GM23338 (cell line): ENCODE results near the gene SHOX. TPM values are rescaled to one million over a fixed set of nuclear protein-coding genes. Genes with fewer than 3 reads are reported as not detected.

Source experiments
- ATAC-seq: fragments of 200-7000 bp; cut with Tn5 transposase; 3 replicates; pipeline ENCODE4 v1.9.1; 2020
- DNase-seq: peaks from one replicate; pipeline ENCODE4 v3.0.0-alpha.2; 2015; ENCODE audit warnings: low spot score
- H2AFZ ChIP-seq: fragments of 200-600 bp; sonication (generic); 2 replicates; pipeline ENCODE4 v1.8.0; 2016; ENCODE audit warnings: antibody characterized with exemption, mild to moderate bottlenecking, moderate library complexity
- H3F3A ChIP-seq: fragments of 200-600 bp; sonication (generic); replicated peaks from 2 replicates; pipeline ENCODE4 v1.8.0; 2017; ENCODE audit warnings: antibody characterized with exemption, mixed run types, low read depth
- H3K27ac ChIP-seq: fragments of 200-600 bp; sonication (generic); 2 replicates; pipeline ENCODE4 v1.6.1; 2016; ENCODE audit warnings: low read depth
- H3K27me3 ChIP-seq: fragments of 200-600 bp; sonication (generic); 2 replicates; pipeline ENCODE4 v1.8.0; 2016; ENCODE audit warnings: mild to moderate bottlenecking, mixed run types, moderate library complexity; ENCODE audit not compliant: insufficient read depth
- H3K36me3 ChIP-seq: fragments of 200-600 bp; sonication (generic); 2 replicates; pipeline ENCODE4 v1.8.0; 2016; ENCODE audit warnings: mild to moderate bottlenecking; ENCODE audit not compliant: insufficient read depth
- H3K4me1 ChIP-seq: fragments of 200-600 bp; sonication (generic); 2 replicates; pipeline ENCODE4 v1.8.0; 2016; ENCODE audit warnings: mild to moderate bottlenecking, moderate library complexity; ENCODE audit not compliant: insufficient read depth
- H3K4me2 ChIP-seq: fragments of 200-600 bp; sonication (generic); 2 replicates; pipeline ENCODE4 v1.7.1; 2017; ENCODE audit warnings: mixed run types
- H3K4me3 ChIP-seq: fragments of 200-600 bp; sonication (generic); 2 replicates; pipeline ENCODE4 v1.6.1; 2016; ENCODE audit warnings: mixed run types
- H3K79me2 ChIP-seq: fragments of 200-600 bp; sonication (generic); replicated peaks from 2 replicates; pipeline ENCODE4 v1.8.0; 2017; ENCODE audit warnings: mild to moderate bottlenecking; ENCODE audit not compliant: insufficient read depth
- H3K9me2 ChIP-seq: fragments of 200-600 bp; sonication (generic); 2 replicates; pipeline ENCODE4 v1.8.0; 2017; ENCODE audit not compliant: insufficient read depth
- H4K20me1 ChIP-seq: fragments of 200-600 bp; sonication (generic); replicated peaks from 2 replicates; pipeline ENCODE4 v1.8.0; 2017; ENCODE audit warnings: mild to moderate bottlenecking; ENCODE audit not compliant: insufficient read depth
- H3K27ac Mint-ChIP-seq: 2 replicates; pipeline ENCODE4 v1.8.0; 2020; ENCODE audit warnings: inconsistent platforms, mild to moderate bottlenecking, moderate library complexity, mixed read lengths
- H3K27me3 Mint-ChIP-seq: 3 replicates; pipeline ENCODE4 v1.8.0; 2022; ENCODE audit warnings: low read depth, mild to moderate bottlenecking, moderate library complexity, mixed read lengths, inconsistent platforms; ENCODE audit not compliant: insufficient read depth, poor library complexity
- H3K36me3 Mint-ChIP-seq: 3 replicates; pipeline ENCODE4 v1.8.0; 2021; ENCODE audit warnings: low read depth, mild to moderate bottlenecking, inconsistent platforms, moderate library complexity, mixed read lengths
- H3K4me1 Mint-ChIP-seq: 3 replicates; pipeline ENCODE4 v1.8.0; 2020; ENCODE audit warnings: mild to moderate bottlenecking, inconsistent platforms, mixed read lengths
- H3K4me3 Mint-ChIP-seq: 3 replicates; pipeline ENCODE4 v1.8.0; 2021; ENCODE audit warnings: moderate library complexity, mild to moderate bottlenecking, inconsistent platforms, mixed read lengths
- H3K9me3 Mint-ChIP-seq: 3 replicates; pipeline ENCODE4 v1.8.0; 2020; ENCODE audit warnings: moderate library complexity, mild to moderate bottlenecking, inconsistent platforms, mixed read lengths
- EZH2phosphoT487 ChIP-seq: fragments of 200-600 bp; sonication (generic); IDR thresholded peaks from one replicate; pipeline ENCODE4 v1.8.1; 2018; ENCODE audit warnings: antibody characterized with exemption; ENCODE audit not compliant: unreplicated experiment
- JUNB ChIP-seq: IDR thresholded peaks from one replicate; pipeline ENCODE4 v1.6.1; 2016; ENCODE audit warnings: antibody characterized with exemption; ENCODE audit not compliant: unreplicated experiment
- NANOG ChIP-seq: IDR thresholded peaks from 2 replicates; pipeline ENCODE4 v1.6.1; 2016; ENCODE audit warnings: antibody characterized with exemption, borderline replicate concordance
- POLR2AphosphoS5 ChIP-seq: IDR thresholded peaks from 2 replicates; pipeline ENCODE4 v1.6.1; 2016; ENCODE audit warnings: antibody characterized with exemption, low read depth
- STAT1 ChIP-seq: IDR thresholded peaks from one replicate; pipeline ENCODE4 v1.6.1; 2016; ENCODE audit warnings: antibody characterized with exemption; ENCODE audit not compliant: unreplicated experiment
- polyA plus RNA-seq: library from polyadenylated mRNA; unstranded; fragments of >200 nt; fragmentation: Nextera tagmentation; extraction: Ambion mirVana; gene quantifications from 2 replicates; pipeline ENCODE4 v1.2.1, GENCODE V29; 2016
- total RNA-seq: library from RNA; depleted of rRNA; stranded (reverse); fragments of >200 nt; shearing (Covaris generic); gene quantifications from 2 replicates; pipeline ENCODE4 v1.2.3, GENCODE V29; 2014
- TF ChIP-seq, protein P1 (sequence below): fragments of 250-450 bp; sonication (Bioruptor Pico); IDR thresholded peaks from 2 replicates; pipeline ENCODE4 v1.5.0; 2020; ENCODE audit warnings: mild to moderate bottlenecking, moderate library complexity
- TF ChIP-seq, protein P2 (sequence below), 2 experiments: fragments of 200-600 bp in 1 of 2; sonication (generic) in 1 of 2; conservative IDR thresholded peaks; 2 replicates each; pipeline versions ENCODE4 v1.5.1 to v1.6.1; 2016 to 2017; ENCODE audit warnings: antibody characterized with exemption in 2 of 2, low read depth in 2 of 2, mild to moderate bottlenecking in 2 of 2, moderate library complexity in 1 of 2
- TF ChIP-seq, protein P3 (sequence below): IDR thresholded peaks from one replicate; pipeline ENCODE4 v1.6.1; 2018; ENCODE audit warnings: antibody characterized with exemption; ENCODE audit not compliant: unreplicated experiment

The SHOX gene
- total and polyA plus RNA-seq, 2 experiments from 2014 or later = not detected

DNA sequence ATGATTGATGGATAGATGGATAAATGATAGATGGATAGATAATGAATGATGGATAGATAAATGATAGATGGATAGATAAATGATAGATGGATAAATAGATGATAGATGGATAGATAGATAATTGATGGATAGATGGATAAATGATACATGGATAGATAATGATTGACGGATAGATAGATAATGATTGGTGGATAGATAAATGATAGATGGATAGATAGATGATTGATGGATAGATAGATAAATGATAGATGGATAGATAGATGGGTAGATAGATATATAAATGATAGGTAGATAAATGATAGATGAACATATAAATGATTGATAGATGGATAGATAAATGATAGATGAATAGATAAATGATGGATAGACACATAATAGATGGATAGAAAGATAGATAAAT is 49.5 kb upstream of the SHOX start (continued):
- no peak for TF ChIP-seq EZH2phosphoT487
- TF ChIP-seq JUNB = no peak
- TF ChIP-seq, protein P1, sequence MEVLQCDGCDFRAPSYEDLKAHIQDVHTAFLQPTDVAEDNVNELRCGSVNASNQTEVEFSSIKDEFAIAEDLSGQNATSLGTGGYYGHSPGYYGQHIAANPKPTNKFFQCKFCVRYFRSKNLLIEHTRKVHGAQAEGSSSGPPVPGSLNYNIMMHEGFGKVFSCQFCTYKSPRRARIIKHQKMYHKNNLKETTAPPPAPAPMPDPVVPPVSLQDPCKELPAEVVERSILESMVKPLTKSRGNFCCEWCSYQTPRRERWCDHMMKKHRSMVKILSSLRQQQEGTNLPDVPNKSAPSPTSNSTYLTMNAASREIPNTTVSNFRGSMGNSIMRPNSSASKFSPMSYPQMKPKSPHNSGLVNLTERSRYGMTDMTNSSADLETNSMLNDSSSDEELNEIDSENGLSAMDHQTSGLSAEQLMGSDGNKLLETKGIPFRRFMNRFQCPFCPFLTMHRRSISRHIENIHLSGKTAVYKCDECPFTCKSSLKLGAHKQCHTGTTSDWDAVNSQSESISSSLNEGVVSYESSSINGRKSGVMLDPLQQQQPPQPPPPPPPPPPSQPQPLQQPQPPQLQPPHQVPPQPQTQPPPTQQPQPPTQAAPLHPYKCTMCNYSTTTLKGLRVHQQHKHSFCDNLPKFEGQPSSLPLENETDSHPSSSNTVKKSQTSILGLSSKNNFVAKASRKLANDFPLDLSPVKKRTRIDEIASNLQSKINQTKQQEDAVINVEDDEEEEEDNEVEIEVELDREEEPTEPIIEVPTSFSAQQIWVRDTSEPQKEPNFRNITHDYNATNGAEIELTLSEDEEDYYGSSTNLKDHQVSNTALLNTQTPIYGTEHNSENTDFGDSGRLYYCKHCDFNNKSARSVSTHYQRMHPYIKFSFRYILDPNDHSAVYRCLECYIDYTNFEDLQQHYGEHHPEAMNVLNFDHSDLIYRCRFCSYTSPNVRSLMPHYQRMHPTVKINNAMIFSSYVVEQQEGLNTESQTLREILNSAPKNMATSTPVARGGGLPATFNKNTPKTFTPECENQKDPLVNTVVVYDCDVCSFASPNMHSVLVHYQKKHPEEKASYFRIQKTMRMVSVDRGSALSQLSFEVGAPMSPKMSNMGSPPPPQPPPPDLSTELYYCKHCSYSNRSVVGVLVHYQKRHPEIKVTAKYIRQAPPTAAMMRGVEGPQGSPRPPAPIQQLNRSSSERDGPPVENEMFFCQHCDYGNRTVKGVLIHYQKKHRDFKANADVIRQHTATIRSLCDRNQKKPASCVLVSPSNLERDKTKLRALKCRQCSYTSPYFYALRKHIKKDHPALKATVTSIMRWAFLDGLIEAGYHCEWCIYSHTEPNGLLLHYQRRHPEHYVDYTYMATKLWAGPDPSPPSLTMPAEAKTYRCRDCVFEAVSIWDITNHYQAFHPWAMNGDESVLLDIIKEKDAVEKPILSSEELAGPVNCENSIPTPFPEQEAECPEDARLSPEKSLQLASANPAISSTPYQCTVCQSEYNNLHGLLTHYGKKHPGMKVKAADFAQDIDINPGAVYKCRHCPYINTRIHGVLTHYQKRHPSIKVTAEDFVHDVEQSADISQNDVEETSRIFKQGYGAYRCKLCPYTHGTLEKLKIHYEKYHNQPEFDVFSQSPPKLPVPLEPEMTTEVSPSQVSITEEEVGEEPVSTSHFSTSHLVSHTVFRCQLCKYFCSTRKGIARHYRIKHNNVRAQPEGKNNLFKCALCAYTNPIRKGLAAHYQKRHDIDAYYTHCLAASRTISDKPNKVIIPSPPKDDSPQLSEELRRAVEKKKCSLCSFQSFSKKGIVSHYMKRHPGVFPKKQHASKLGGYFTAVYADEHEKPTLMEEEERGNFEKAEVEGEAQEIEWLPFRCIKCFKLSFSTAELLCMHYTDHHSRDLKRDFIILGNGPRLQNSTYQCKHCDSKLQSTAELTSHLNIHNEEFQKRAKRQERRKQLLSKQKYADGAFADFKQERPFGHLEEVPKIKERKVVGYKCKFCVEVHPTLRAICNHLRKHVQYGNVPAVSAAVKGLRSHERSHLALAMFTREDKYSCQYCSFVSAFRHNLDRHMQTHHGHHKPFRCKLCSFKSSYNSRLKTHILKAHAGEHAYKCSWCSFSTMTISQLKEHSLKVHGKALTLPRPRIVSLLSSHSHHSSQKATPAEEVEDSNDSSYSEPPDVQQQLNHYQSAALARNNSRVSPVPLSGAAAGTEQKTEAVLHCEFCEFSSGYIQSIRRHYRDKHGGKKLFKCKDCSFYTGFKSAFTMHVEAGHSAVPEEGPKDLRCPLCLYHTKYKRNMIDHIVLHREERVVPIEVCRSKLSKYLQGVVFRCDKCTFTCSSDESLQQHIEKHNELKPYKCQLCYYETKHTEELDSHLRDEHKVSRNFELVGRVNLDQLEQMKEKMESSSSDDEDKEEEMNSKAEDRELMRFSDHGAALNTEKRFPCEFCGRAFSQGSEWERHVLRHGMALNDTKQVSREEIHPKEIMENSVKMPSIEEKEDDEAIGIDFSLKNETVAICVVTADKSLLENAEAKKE = no peak
- no peak for TF ChIP-seq NANOG
- TF ChIP-seq POLR2AphosphoS5 = no peak

DNA sequence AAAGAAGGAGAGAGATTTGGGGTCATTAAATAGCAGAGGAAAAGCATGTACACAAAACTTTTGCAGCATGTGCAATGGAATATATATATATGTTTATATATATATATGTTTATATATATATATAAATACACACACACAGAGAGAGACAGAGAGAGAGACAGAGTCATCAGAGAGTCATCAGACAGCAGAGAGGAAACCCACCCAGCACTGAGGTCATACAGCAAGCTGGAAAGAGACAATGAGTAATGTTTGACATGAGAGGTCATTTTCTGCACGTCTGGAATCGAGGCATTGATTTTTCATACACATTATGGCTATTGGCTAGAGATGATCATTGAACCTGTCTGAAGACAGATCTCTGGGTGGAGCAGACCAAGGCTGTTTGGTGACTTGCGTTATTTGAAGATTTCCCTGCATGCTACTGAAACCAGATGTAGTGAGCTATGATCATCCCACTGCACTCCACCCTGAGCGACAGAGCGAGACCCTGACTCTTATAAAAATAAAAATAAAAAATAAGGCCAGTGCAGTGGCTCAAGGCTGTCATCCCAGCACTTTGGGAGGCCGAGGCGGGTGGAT is 48.8 kb upstream of the SHOX start:
- Histone ChIP-seq H3K27me3 (no peaks in the 10 kb centered on the region), H3K36me3 (no peaks in the 10 kb centered on the region), H3K9me2 (no peaks in the 10 kb centered on the region; the same call in 1 of the 2 replicates), H3K79me2 (no peaks in the 10 kb centered on the region), H3F3A (no peaks in the 10 kb centered on the region), H3K4me2 (no peak overlapping the region), H2AFZ (no peak overlapping the region), H3K4me3 (no peak overlapping the region), H4K20me1 (no peaks in the 10 kb centered on the region), H3K4me1 (no peaks in the 10 kb centered on the region), H3K27ac (no peak overlapping the region)
- DNase-seq (no peak), ATAC-seq (no peak)
- Mint-ChIP-seq H3K4me3 (no peak overlapping the region), H3K36me3 (peaks cover 14% of the 10 kb centered on the region), H3K27me3 (peaks cover 3% of the 10 kb centered on the region), H3K4me1 (no peaks in the 10 kb centered on the region), H3K9me3 (peaks cover 88% of the 10 kb centered on the region), H3K27ac (no peak overlapping the region)
- TF ChIP-seq, protein P2, sequence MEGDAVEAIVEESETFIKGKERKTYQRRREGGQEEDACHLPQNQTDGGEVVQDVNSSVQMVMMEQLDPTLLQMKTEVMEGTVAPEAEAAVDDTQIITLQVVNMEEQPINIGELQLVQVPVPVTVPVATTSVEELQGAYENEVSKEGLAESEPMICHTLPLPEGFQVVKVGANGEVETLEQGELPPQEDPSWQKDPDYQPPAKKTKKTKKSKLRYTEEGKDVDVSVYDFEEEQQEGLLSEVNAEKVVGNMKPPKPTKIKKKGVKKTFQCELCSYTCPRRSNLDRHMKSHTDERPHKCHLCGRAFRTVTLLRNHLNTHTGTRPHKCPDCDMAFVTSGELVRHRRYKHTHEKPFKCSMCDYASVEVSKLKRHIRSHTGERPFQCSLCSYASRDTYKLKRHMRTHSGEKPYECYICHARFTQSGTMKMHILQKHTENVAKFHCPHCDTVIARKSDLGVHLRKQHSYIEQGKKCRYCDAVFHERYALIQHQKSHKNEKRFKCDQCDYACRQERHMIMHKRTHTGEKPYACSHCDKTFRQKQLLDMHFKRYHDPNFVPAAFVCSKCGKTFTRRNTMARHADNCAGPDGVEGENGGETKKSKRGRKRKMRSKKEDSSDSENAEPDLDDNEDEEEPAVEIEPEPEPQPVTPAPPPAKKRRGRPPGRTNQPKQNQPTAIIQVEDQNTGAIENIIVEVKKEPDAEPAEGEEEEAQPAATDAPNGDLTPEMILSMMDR (conservative IDR thresholded peaks at IDR 0.05; ENCODE audit: low read depth in 2 of 2) = no peak
- TF ChIP-seq JUNB (no peak), NANOG (no peak), EZH2phosphoT487 (no peak), STAT1 (no peak)
- TF ChIP-seq, protein P3, sequence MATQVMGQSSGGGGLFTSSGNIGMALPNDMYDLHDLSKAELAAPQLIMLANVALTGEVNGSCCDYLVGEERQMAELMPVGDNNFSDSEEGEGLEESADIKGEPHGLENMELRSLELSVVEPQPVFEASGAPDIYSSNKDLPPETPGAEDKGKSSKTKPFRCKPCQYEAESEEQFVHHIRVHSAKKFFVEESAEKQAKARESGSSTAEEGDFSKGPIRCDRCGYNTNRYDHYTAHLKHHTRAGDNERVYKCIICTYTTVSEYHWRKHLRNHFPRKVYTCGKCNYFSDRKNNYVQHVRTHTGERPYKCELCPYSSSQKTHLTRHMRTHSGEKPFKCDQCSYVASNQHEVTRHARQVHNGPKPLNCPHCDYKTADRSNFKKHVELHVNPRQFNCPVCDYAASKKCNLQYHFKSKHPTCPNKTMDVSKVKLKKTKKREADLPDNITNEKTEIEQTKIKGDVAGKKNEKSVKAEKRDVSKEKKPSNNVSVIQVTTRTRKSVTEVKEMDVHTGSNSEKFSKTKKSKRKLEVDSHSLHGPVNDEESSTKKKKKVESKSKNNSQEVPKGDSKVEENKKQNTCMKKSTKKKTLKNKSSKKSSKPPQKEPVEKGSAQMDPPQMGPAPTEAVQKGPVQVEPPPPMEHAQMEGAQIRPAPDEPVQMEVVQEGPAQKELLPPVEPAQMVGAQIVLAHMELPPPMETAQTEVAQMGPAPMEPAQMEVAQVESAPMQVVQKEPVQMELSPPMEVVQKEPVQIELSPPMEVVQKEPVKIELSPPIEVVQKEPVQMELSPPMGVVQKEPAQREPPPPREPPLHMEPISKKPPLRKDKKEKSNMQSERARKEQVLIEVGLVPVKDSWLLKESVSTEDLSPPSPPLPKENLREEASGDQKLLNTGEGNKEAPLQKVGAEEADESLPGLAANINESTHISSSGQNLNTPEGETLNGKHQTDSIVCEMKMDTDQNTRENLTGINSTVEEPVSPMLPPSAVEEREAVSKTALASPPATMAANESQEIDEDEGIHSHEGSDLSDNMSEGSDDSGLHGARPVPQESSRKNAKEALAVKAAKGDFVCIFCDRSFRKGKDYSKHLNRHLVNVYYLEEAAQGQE = no peak
